Left lung (tissue), 10 donors: ENCODE results near the gene AANAT. TPM values are rescaled to one million over a fixed set of nuclear protein-coding genes. Genes with fewer than 3 reads are reported as not detected.

Experiments
- ATAC-seq: fragments of 200-7000 bp; cut with Tn5 transposase; one replicate; pipeline ENCODE4 v1.9.1; 2020; ENCODE audit warnings: moderate library complexity
- DNase-seq, 4 donors: peaks; one replicate each; pipeline ENCODE4 v3.0.0-alpha.2; 2013 to 2020
- H3K27ac ChIP-seq, 2 donors: fragments of 200-600 bp; sonication (generic) in 1 of 2; one replicate each; pipeline versions ENCODE4 v1.5.0 to v1.8.0; 2020 to 2021
- H3K27me3 ChIP-seq, 2 donors: fragments of 200-600 bp; sonication (generic) in 1 of 2; one replicate each; pipeline versions ENCODE4 v1.5.0 to v1.8.0; 2020 to 2021
- H3K36me3 ChIP-seq, 2 donors: fragments of 200-600 bp; sonication (generic) in 1 of 2; one replicate each; pipeline versions ENCODE4 v1.5.0 to v1.8.0; 2020 to 2021
- H3K4me1 ChIP-seq, 2 donors: fragments of 200-600 bp; one replicate each; pipeline ENCODE4 v1.8.0; 2021
- H3K4me3 ChIP-seq, 2 donors: fragments of 200-600 bp; sonication (generic) in 1 of 2; one replicate each; pipeline versions ENCODE4 v1.5.0 to v1.8.0; 2020 to 2021; ENCODE audit warnings: mild to moderate bottlenecking in 1 of 2
- H3K9me3 ChIP-seq, 2 donors: fragments of 200-600 bp; sonication (generic) in 1 of 2; one replicate each; pipeline versions ENCODE4 v1.5.0 to v1.8.0; 2020 to 2021
- intact Hi-C, 2 donors: fragments of 100-400 bp; cut with DNase I; formaldehyde crosslinking; loops; one replicate each; pipeline versions ENCODE4 v1.11.2 to v1.14.2; 2022
- polyA plus RNA-seq, 6 donors: library from polyadenylated mRNA; unstranded; fragments of 120-200 nt; gene quantifications; one replicate each; pipeline ENCODE4 v1.2.1, GENCODE V29; 2013; ENCODE audit not compliant: insufficient read length in 6 of 6
- total RNA-seq, 2 donors: library from RNA; stranded (reverse); fragmentation: NEBNext Ultra II Directional; extraction: Animal tissue kit (Norgen Biotek cat#: 25700); gene quantifications; one replicate each; pipeline ENCODE4 v1.2.1, GENCODE V29; 2021
- TF ChIP-seq, protein P1 (sequence below), 2 donors: fragments of 200-600 bp; sonication (generic) in 1 of 2; IDR thresholded peaks; one replicate each; pipeline versions ENCODE4 v1.5.0 to v1.8.0; 2021; ENCODE audit warnings: antibody characterized with exemption in 2 of 2
- donor health status: DM: no; HTN: yes; CAD: no.
- donor health status: DM: no; HTN: no; CAD: no.

Gene AANAT
- total and polyA plus RNA-seq, 8 donors, result 0.10 to 0.23 (median 0.18) TPM; not detected in 3

- peak in 1 of 4 donors; percentile 61 for DNase-seq
- Histone ChIP-seq H3K4me1 (peaks cover 10 to 50% of the 10 kb centered on the region in 2 donors), H3K27ac (peak overlapping the region in 1 of 2 donors; percentile 41), H3K27me3 (no peaks in the 10 kb centered on the region), H3K4me3 (no peak overlapping the region), H3K36me3 (no peaks in the 10 kb centered on the region), H3K9me3 (no peaks in the 10 kb centered on the region)
- ATAC-seq, result peak; percentile 86
- intact Hi-C loops, result no loop called here
- TF ChIP-seq, protein P1, sequence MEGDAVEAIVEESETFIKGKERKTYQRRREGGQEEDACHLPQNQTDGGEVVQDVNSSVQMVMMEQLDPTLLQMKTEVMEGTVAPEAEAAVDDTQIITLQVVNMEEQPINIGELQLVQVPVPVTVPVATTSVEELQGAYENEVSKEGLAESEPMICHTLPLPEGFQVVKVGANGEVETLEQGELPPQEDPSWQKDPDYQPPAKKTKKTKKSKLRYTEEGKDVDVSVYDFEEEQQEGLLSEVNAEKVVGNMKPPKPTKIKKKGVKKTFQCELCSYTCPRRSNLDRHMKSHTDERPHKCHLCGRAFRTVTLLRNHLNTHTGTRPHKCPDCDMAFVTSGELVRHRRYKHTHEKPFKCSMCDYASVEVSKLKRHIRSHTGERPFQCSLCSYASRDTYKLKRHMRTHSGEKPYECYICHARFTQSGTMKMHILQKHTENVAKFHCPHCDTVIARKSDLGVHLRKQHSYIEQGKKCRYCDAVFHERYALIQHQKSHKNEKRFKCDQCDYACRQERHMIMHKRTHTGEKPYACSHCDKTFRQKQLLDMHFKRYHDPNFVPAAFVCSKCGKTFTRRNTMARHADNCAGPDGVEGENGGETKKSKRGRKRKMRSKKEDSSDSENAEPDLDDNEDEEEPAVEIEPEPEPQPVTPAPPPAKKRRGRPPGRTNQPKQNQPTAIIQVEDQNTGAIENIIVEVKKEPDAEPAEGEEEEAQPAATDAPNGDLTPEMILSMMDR (IDR thresholded peaks at IDR 0.05), result no peak
Observed at GRCh38 chr17:76446449-76447231, 20.8 kb upstream of the AANAT start.

- H3K27me3 ChIP-seq, result no peaks in the 10 kb centered on the region
- DNase-seq (no peak), ATAC-seq (no peak)
- TF ChIP-seq, protein P1 (IDR thresholded peaks at IDR 0.05), result no peak
- H3K27ac ChIP-seq, result no peak overlapping the region
- intact Hi-C loops, result no loop called here
- no peaks in the 10 kb centered on the region for H3K9me3 ChIP-seq
- H3K4me1 ChIP-seq, result peaks cover 16 to 47% of the 10 kb centered on the region in 2 donors
- no peaks in the 10 kb centered on the region for H3K36me3 ChIP-seq
- H3K4me3 ChIP-seq, result no peak overlapping the region
Observed at GRCh38 chr17:76447931-76448652, 19.3 kb upstream of the AANAT start.

GRCh38 chr17:76449126-76449525 is 18.3 kb upstream of the AANAT start:
- peaks cover 16 to 47% of the 10 kb centered on the region in 2 donors for H3K4me1 ChIP-seq
- H3K9me3 ChIP-seq, result no peaks in the 10 kb centered on the region
- H3K27ac ChIP-seq, result no peak overlapping the region
- TF ChIP-seq, protein P1 (IDR thresholded peaks at IDR 0.05), result no peak
- H3K4me3 ChIP-seq, result no peak overlapping the region
- no peaks in the 10 kb centered on the region for H3K27me3 ChIP-seq
- intact Hi-C loops, result no loop called here
- DNase-seq, result no peak
- ATAC-seq, result no peak
- no peaks in the 10 kb centered on the region for H3K36me3 ChIP-seq

DNA sequence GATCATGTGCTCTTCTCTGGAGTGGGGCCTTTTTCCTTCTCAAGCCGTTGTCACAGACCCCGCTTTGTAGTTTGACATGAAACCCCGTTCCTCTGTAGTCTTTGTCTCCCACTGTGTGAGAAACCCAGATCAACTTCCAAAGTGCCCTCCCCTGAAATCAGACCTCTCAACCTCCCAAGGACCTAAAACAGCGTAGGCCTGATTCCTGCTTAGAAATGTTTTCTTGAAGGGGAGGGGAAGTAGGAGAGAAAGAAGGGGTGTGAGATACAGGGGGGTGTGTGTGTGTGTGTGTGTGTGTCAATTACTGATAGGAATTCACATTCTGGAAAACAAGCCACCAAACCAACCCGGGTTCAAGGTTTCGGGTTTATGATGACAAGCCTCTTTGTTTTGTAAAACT is 15.9 kb upstream of the AANAT start:
- H3K4me1 ChIP-seq, result peaks cover 16 to 32% of the 10 kb centered on the region in 2 donors
- H3K9me3 ChIP-seq, result no peaks in the 10 kb centered on the region
- intact Hi-C loops, result no loop called here
- ATAC-seq, result no peak
- TF ChIP-seq, protein P1 (IDR thresholded peaks at IDR 0.05), result no peak
- peak overlapping the region in 1 of 2 donors; percentile 97 for H3K4me3 ChIP-seq
- no peaks in the 10 kb centered on the region for H3K36me3 ChIP-seq
- H3K27ac ChIP-seq, result no peak overlapping the region
- no peak for DNase-seq
- H3K27me3 ChIP-seq, result no peaks in the 10 kb centered on the region

DNA sequence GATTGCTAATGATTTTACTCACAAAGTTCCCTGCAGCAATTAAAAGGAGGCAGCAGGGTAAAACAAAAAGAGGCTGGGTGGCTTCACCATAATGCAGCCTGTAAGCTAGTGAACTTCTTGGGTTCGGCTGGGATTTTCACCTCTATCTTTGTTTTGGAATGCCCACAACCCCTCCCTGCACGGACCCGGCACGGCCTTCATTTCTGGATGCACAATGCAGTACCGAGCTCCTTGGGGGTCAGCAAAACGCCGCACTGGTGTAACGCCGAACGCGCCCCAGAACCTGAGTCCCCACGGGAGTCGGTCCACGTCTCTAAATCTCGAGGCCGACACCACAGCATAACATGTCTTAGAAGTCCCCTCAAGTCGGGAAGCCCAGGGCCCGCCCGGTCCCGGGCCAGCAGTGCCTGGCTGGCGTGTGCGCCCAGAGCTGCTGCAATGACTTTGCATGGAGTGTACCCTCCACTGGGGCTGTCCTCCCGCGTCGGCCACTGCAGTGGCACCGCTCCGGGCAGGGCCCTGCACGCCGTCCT is 15.2 kb upstream of the AANAT start:
- DNase-seq (peak in 2 of 4 donors; percentile 49 to 85), ATAC-seq (peak; percentile 71)
- TF ChIP-seq, protein P1 (IDR thresholded peaks at IDR 0.05), result no peak
- Histone ChIP-seq H3K4me3 (peak overlapping the region; percentile 90 to 97), H3K4me1 (peaks cover 15 to 26% of the 10 kb centered on the region in 2 donors), H3K9me3 (no peaks in the 10 kb centered on the region), H3K27ac (peak overlapping the region in 1 of 2 donors; percentile 80), H3K27me3 (no peaks in the 10 kb centered on the region), H3K36me3 (no peaks in the 10 kb centered on the region)
- intact Hi-C loops, result no loop called here
